Gastrocnemius medialis (tissue), 4 donors: Measurements from ENCODE around the gene FANCC.

ENCODE experiments used
- CTCF ChIP-seq, 5 experiments: fragments of 450-650 bp in 3 of 5; fragments of 200-600 bp in 2 of 5; sonication (generic) in 2 of 5; IDR thresholded peaks in 4 of 5; conservative IDR thresholded peaks in 1 of 5; 1 replicate in 4 of 5; 2 replicates in 1 of 5; pipeline ENCODE4 v1.5.1; 2016 to 2019; ENCODE audit warnings: antibody characterized with exemption in 5 of 5, mild to moderate bottlenecking in 3 of 5, moderate library complexity in 3 of 5
- POLR2A ChIP-seq, 2 donors: fragments of 450-650 bp; IDR thresholded peaks; one replicate each; pipeline ENCODE4 v1.6.1; 2017; ENCODE audit warnings: antibody characterized with exemption in 2 of 2, mild to moderate bottlenecking in 2 of 2, moderate library complexity in 2 of 2

- no peak for TF ChIP-seq CTCF (IDR thresholded peaks at IDR 0.05 in 4 of 5, conservative IDR thresholded peaks at IDR 0.05 in 1 of 5)
- no peak for TF ChIP-seq POLR2A (IDR thresholded peaks at IDR 0.05)
These were observed 176.7 kb downstream of the FANCC start for GRCh38 chr9:95140821-95141220.
